GM18868 (cell line): ENCODE data around the gene PPM1L.
"Not testable (repeated sequence)": the region's sequence is repeated elsewhere in the genome, so short reads cannot be mapped to it uniquely, and the experiment has no call there.

ENCODE experiments used
- ATAC-seq: cut with Tn5 transposase; IDR thresholded peaks from one replicate; pipeline ENCODE4 v1.9.1; 2021; ENCODE audit warnings: mild to moderate bottlenecking, moderate library complexity; ENCODE audit not compliant: unreplicated experiment

The PPM1L gene

GRCh38 chr3:160977773-160978172, 221.7 kb downstream of the PPM1L start:
- ATAC-seq = no peak

- ATAC-seq = peak; percentile 54
Measured at GRCh38 chr3:160980740-160981139, 224.7 kb downstream of the PPM1L start.

- peak; percentile 90 for ATAC-seq
Measured at GRCh38 chr3:160981217-160981938, 225.3 kb downstream of the PPM1L start.

- ATAC-seq = peak; percentile 38
Measured at GRCh38 chr3:160982491-160982890, 226.5 kb downstream of the PPM1L start.

- ATAC-seq = not testable (repeated sequence)
Measured at GRCh38 chr3:160983900-160984299, 227.9 kb downstream of the PPM1L start.

DNA sequence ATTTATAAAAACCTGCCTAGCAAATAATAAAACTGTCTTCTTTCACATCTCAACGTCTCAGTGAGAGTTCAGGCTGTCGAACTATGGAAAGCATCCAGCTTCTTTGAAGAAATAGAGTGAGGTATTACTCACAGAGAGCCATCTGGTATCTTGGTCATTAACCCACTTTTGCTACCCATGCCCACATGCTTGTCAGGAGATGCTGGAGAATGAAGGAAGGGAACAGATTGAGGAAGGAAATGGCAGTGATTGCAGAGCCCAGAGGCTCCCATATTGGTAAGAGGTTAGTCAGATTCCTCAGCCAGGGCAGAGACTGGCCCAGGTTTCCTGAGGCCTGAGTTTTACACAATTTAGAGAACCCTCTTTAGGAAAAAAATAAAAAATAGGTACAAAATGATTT, 230.0 kb downstream of the PPM1L start:
- no peak for ATAC-seq

DNA sequence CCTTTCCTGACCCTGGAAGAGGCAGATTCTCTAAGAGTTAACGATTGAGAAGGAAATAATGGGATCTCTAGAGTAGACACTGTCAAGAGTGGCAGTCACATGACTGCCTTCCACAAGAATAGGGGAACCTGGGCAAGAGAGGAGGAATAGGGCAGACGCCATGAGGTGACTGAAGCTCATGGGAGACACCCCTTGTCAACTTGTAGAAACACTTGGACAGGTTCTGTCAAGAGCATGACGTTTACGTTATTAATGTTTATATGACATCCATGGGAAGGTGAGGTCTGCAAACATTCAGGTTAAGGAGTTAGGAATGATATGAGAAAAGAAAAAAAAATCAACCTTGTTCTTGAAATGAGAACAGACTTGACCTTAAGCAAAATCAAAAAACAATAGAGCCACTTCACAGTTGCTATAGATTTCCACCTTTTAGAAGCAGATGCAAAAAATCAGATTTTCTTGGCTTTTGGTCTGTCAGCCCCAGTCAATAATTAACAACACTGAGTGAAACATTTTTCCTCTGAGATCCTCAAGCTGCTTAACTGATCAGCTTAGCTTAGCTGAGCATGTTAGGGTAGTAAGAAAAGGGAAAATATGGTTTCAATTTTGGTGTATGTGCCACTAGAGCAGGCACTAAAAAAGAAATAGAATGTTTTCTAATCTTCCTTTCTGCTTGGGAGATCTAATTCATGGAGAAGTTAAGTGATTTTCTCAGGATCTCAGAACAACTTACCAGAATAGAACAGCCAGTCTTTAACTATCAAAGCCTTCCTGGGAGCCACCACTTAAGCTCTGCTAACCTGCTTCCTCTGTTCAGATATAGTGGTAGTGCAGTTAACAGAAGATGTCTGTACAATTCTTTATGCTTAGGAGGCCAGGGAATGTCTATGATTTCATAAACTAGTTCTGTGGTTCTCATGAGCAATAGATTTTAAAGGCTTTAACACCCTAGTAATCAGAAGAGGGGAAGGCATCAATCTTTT, 232.2 kb downstream of the PPM1L start:
- no peak for ATAC-seq

DNA sequence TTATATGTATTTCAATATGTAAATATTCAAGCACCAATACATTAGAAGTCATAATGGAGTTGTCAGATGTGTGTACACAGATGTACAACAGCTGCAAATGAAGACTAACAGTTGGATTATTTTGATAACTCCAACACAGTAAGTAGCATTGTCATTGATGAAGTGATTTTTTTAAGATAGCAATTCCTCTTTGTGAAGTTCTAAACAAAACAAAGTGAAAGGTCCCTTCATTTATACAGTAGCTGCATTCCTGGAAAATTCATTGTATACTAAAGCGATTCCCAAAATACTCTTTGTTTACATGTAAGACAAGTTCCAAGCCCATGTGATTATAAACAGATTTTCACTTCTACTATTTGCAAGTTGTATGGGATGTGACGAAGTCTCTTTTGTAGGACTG, 234.4 kb downstream of the PPM1L start:
- no peak for ATAC-seq

GRCh38 chr3:160992712-160993111, 236.7 kb downstream of the PPM1L start:
- no peak for ATAC-seq

- no peak for ATAC-seq
Measured at GRCh38 chr3:160996811-160997210, 240.8 kb downstream of the PPM1L start.

DNA sequence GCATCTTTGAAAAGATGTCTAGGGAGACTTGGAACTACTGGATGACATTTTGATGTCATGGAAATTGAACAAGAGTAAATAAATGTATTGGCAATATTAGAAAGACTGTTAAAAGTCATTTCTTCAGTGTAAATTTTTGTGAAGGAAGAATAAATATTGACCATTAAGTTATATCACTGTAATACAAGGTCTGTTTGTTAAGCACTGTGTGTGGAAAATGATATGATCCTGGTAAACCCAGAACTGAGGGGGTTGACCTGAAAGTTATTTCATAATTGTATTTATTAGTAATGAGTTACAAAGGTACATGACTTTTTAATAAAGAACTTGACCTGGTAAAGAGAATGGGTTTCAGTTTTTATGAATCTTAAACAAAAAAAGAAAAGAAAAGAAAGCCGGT, 242.6 kb downstream of the PPM1L start:
- no peak for ATAC-seq

DNA sequence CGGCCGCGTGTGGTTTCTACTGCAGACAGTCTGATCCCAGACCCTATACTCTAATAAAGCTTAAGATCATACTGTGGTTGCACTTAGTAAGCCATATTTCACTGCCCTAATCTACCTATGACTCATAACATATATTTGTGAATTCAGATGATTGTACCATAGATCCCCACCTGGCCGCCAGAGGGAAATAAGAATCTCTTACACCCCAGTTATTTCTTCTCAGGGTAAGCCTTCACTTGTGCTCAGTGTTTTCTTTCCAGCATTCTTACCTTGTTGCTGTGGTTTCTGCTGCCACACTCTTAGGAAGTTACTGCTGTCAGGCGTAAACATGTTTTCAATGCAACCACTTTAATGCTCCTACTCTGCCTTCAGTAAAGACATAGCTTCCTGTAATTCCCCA, 243.2 kb downstream of the PPM1L start:
- ATAC-seq = no peak

- no peak for ATAC-seq
Measured at GRCh38 chr3:161008086-161008485, 252.1 kb downstream of the PPM1L start.

- not testable (repeated sequence) for ATAC-seq
Measured at GRCh38 chr3:161010151-161010550, 254.1 kb downstream of the PPM1L start.

DNA sequence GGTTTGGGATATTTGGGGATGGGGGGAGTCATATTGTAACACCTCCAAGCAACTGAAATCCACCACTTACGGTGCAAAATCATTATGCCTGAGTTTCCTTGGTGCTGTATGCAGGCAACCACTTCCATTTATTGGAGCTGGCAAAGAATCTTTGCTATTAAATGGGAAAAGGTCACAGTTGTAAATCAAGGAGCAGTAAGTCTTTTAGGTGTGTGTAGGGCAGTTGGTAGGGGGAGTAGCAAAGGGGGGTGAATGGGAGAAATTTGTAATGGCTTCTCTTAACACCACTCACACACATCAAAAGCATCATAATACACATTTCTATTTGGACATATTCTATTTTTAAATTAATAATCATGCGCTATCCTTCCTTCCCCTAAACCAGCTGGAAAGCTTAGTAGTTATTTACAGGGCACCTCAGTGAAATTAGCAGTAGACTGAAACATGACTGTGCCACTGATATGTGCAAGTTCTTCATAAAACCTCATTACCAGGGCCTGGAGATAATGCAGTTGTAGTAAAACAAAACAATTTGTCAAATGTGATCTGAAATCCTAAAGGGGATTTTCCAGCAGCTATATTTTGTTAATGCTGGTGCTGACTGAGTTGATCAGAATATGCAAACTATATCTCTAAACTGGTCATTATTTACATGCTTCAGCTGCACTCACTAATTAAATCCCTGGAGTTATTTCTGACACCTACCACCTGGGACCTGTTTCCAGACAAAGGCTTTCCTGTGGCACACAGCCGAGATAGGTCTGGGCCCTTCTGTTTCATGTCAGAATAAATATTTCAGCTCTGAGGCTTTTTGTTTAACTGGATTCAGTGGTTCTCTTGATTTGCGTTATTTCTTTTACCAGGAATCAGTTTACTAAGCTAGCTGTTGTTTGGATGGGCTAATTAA, 259.1 kb downstream of the PPM1L start:
- no peak for ATAC-seq

- ATAC-seq = no peak
Measured at GRCh38 chr3:161016417-161017313, 260.6 kb downstream of the PPM1L start.

GRCh38 chr3:161017971-161018370, 261.9 kb downstream of the PPM1L start:
- no peak for ATAC-seq

DNA sequence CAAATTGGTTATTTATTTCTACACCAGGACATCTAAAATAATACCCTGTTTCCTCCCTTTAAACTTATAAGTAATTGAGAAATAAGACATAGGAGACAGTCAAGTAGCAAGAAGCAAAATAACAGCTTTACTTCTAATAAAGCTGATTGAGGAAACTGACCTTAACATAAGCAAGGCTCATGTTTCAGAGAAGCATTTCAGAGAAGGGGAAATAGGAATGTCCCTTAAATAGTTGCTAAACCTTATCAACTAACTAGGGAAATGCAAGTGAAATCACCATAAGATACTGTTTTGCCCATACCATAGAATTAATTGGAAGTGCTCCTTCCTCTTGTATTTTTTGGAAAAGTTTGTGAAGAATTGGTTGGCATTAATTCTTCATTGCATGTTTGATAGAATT, 264.2 kb downstream of the PPM1L start:
- ATAC-seq = no peak

DNA sequence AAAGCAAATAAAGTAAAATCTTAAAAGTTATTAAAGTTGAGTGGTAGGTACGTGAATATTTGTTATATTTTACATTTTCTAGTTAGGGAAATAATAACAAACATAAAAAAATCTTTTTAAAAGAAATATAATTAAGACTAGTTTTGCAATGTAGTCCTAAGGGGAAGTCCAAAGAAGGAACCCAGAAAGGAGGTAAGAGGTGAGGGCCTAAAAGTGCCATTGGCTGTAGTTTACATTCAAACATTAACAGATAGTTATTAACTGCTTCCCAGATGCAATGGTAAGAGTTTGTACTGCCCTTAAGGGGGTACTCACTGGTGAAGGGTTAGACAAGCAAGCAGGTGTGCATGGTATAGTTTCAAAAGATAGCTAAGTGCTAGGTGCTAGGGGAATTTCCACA, 269.9 kb downstream of the PPM1L start:
- no peak for ATAC-seq
